GM19193 (cell line): ENCODE data around the gene SLC7A4.

Experiments used
- POLR2A ChIP-seq: IDR thresholded peaks from 4 replicates; pipeline ENCODE4 v1.6.1; 2011; ENCODE audit not compliant: insufficient read depth, insufficient read length; ENCODE audit errors: extremely low read depth

The SLC7A4 gene

GRCh38 chr22:21067901-21068680 is 35.7 kb upstream of the SLC7A4 start:
- no peak for TF ChIP-seq POLR2A

DNA sequence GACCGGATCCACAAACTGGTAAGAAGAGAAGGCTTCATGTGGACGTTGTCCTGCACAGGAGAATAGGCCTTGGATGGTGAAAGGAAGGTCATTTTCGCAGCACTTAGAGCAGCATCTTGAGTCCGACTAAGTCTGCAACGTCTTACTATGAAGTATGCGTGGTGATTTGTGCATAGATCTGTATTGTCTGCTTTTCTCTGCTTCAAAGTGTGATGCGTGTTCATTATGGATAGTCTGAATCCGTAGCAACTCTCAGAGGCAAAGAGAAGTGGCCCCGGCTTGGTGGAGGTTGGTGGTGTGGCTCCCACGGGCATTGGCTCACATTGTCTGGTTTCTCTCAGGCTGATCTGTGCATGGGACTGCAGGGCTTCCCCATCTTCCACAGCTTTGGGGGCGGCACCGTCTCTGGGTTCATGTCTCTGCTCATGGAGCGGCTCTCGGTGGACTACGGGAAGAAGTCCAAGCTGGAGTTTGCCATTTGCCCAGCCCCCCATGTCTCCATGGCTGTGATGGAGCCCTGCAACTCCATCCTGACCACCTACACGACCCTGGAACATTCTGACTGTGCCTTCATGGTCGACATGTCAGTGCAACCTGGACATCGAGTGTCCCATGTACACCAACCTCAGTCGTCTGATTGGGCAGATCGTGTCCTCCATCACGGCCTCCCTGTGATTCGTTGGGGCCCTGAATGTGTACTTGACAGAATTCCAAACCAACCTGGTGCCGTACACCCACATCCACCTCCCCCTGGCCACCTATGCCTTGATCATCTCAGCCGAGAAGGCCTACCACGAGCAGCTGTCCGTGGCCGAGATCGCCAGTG is 34.9 kb upstream of the SLC7A4 start:
- TF ChIP-seq POLR2A = no peak

- no peak for TF ChIP-seq POLR2A
These were observed 32.8 kb upstream of the SLC7A4 start for GRCh38 chr22:21064917-21065864.

GRCh38 chr22:21055880-21056319 is 23.5 kb upstream of the SLC7A4 start:
- TF ChIP-seq POLR2A = no peak

DNA sequence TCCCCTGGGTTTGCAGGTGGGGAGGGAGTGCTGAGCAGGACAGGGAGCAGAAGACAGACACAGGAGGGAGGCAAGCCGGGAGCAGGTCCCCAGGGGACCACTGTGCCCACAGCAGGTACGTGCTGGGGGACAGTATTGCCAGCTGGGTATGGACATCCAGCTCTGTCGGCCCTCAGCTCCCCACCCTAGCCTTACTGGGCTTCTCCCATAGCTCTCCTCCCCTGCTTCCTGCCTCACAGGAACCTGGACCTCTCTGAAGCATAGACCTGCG is 23.1 kb upstream of the SLC7A4 start:
- no peak for TF ChIP-seq POLR2A

DNA sequence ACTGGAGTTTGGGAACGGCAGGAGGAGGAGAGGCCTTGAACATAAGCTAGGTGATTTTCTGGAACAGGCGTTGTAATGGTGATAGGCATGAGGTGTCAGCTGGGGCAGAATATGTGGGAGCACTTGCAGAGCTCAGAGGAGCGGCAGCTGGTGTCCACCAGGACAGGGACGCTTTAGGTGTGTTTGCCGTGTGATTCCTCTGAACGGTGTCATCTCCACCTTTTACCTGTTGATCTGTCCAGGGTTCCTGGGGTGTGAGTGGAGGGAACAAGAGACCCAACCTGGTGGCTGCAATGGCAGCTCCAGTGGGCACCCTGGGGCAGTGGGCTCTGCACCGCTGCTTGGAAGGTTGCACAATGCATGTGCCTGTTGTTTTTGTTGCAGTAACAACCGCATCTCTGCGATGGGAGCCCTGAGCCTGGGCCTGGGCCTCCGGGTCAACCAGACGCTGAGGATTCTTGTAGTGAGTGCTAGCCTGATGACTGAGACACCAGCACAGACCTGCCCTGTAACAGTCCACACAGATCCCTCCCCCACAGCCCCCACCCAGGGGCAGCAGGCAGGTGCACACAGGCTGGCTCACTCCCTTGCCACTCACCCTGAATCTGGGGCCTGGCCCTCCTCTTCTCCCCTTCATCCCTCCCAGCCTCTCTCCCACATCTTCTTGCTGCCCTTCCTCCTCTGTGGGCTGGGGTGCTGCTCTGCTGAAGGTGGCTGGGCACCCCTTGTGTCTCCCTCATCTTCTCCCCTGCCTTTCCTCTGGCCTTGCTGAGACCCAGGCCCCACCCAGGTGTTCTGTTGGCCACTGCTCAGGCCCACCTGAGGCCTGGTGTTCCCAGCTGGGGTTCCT is 22.6 kb upstream of the SLC7A4 start:
- TF ChIP-seq POLR2A = no peak

- no peak for TF ChIP-seq POLR2A
These were observed 21.8 kb upstream of the SLC7A4 start for GRCh38 chr22:21054046-21054713.

DNA sequence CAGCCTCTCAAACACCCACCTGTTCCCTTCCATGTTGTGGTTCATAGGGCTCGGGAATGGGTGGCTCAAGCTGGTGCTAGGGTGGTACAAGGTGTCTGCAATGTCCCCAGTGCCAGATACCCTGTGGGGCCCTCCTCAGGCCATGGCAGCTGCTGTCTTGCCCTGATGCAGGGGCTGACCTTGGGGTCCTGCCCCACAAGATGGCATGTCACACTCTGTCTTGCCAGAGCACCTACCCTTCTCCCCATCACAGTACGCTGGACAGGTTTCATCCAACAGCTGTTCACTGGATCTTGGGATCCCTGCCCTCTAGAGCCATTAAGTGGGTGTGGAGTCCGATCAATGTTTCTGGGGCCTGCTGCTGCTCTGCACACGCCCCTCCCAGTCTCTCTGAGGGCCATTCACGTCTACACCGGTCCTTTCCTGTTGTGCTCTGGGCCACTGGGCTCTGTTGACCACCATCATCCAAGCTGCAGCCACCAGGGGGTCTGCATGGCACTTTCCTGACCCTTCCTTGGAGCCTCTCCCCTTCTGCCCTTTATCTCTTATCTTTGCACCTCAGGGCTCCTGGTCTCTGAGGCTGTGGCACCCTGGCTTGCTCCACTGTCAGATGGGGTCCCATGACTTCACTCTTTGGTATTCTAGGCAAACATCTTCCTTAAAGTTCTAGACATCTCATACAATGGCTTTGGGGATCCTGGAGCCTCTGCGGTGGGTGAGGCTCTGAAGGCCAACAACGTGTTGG is 20.5 kb upstream of the SLC7A4 start:
- no peak for TF ChIP-seq POLR2A

GRCh38 chr22:21051831-21052400 is 19.6 kb upstream of the SLC7A4 start:
- no peak for TF ChIP-seq POLR2A

DNA sequence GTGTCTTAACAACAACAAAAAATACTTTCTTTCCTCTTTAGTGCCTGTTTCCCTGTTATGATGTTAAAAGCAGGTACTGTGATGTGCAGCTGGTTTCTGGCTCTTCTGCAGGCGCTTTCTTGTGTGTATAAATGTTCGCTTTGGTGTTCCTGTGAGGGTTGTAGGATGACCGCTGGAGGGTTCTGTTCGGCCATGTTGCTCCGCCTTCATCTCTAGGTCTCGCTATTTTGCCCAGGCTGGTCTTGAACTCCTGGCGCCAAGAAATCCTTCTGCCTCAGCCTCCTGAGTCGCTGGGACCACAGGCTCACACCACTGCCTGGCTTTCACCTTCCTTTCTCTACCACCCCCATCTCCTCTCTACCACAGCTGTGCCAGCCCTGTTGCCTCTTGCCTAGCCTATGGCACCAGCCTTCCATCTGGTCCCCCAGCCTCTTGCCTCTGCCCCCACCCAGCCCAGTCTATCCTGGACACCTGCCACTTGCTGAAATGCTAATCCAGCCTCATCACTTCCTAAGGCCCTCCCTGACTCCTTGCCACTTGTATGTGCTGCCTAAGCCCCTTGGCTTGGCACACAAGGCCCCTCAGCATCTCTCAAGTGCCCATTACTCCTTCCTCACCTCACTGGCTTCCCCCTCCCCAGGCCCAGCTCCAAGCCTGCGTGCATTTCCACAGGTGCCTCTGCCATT is 18.9 kb upstream of the SLC7A4 start:
- no peak for TF ChIP-seq POLR2A

GRCh38 chr22:21047730-21048129 is 15.4 kb upstream of the SLC7A4 start:
- TF ChIP-seq POLR2A = no peak

- TF ChIP-seq POLR2A = no peak
These were observed 14.8 kb upstream of the SLC7A4 start for GRCh38 chr22:21047035-21047661.

GRCh38 chr22:21045585-21046294 is 13.4 kb upstream of the SLC7A4 start, which contains the start of gene LRRC74B:
Gene LRRC74B (plus strand): TSS chr22:21045946. CDS start chr22:21045987, 41 bp downstream.
- TF ChIP-seq POLR2A = no peak
